SK-N-SH (cell line): Measurements from ENCODE around the gene CALN1. TPM values are rescaled to one million over a fixed set of nuclear protein-coding genes. Genes with fewer than 3 reads are reported as not detected.

Experiments used
- CTCF ChIA-PET: fragments of 300-600, 350-600 bp; formaldehyde crosslinking; extraction: SDS; loops from one replicate; lab custom pipeline; 2021; lab: Yijun Ruan, JAX
- POLR2A ChIA-PET: fragments of 350-600 bp; sonication (Branson Sonifier 250); formaldehyde crosslinking; extraction: SDS; loops from one replicate; lab custom pipeline; 2020; ENCODE audit warnings: antibody characterized with exemption, inconsistent platforms; lab: Yijun Ruan, JAX
- DNase-seq: peaks from one replicate; pipeline ENCODE4 v3.0.0; 2012
- H2AFZ ChIP-seq: fragments of 200-600 bp; sonication (generic); 2 replicates; pipeline ENCODE4 v1.8.1; 2016; ENCODE audit warnings: antibody characterized with exemption, mild to moderate bottlenecking, low read depth
- H3F3A ChIP-seq: fragments of 200-600 bp; sonication (generic); replicated peaks from 2 replicates; pipeline ENCODE3; 2016; ENCODE audit warnings: antibody characterized with exemption, mild to moderate bottlenecking; ENCODE audit not compliant: insufficient read depth
- H3K27ac ChIP-seq, 2 experiments: fragments of 200-500 bp in 1 of 2; fragments of 200-600 bp in 1 of 2; sonication (Bioruptor generic) in 1 of 2; sonication (generic), shearing (Covaris generic) in 1 of 2; 2 replicates each; pipeline versions ENCODE4 v1.5.1 to v1.6.1; 2014 to 2016; ENCODE audit warnings: low read depth in 2 of 2, inconsistent platforms in 1 of 2, low read length in 1 of 2, mild to moderate bottlenecking in 1 of 2, mixed read lengths in 1 of 2
- H3K27me3 ChIP-seq: fragments of 200-600 bp; sonication (generic), shearing (Covaris generic); 2 replicates; pipeline ENCODE4 v1.6.1; 2016; ENCODE audit warnings: mixed run types; ENCODE audit not compliant: insufficient read depth
- H3K36me3 ChIP-seq, 2 experiments: fragments of 200-500 bp in 1 of 2; fragments of 200-600 bp in 1 of 2; sonication (Bioruptor generic) in 1 of 2; sonication (generic) in 1 of 2; replicated peaks in 1 of 2; 2 replicates each; pipeline versions ENCODE3 to v1.5.1; 2014 to 2016; ENCODE audit warnings: low read length in 1 of 2, mild to moderate bottlenecking in 1 of 2; ENCODE audit not compliant: insufficient read depth in 2 of 2, control insufficient read depth in 1 of 2
- H3K4me1 ChIP-seq, 2 experiments: fragments of 200-500 bp in 1 of 2; fragments of 200-600 bp in 1 of 2; sonication (Bioruptor generic) in 1 of 2; sonication (generic), shearing (Covaris generic) in 1 of 2; 2 replicates each; pipeline versions ENCODE4 v1.5.1 to v1.6.1; 2014 to 2016; ENCODE audit warnings: low read depth in 1 of 2, low read length in 1 of 2, mixed run types in 1 of 2; ENCODE audit not compliant: insufficient read depth in 2 of 2, control insufficient read depth in 1 of 2
- H3K4me2 ChIP-seq: fragments of 200-600 bp; sonication (generic), shearing (Covaris generic); 2 replicates; pipeline ENCODE4 v1.6.1; 2017; ENCODE audit warnings: mixed run types
- H3K4me3 ChIP-seq, 2 experiments: fragments of 200-500 bp in 1 of 2; fragments of 200-600 bp in 1 of 2; sonication (Bioruptor generic) in 1 of 2; sonication (generic), shearing (Covaris generic) in 1 of 2; 2 replicates each; pipeline versions ENCODE4 v1.5.1 to v1.8.1; 2014 to 2016; ENCODE audit warnings: low read depth in 2 of 2, inconsistent platforms in 1 of 2, low read length in 1 of 2, mild to moderate bottlenecking in 1 of 2, mixed read lengths in 1 of 2, moderate library complexity in 1 of 2
- H3K79me2 ChIP-seq: fragments of 200-600 bp; sonication (generic); 2 replicates; pipeline ENCODE4 v1.8.1; 2017; ENCODE audit warnings: mild to moderate bottlenecking; ENCODE audit not compliant: insufficient read depth
- H3K9ac ChIP-seq: fragments of 200-600 bp; sonication (generic); 2 replicates; pipeline ENCODE4 v1.6.1; 2017; ENCODE audit warnings: mixed run types
- H3K9me2 ChIP-seq: fragments of 200-600 bp; sonication (generic); 2 replicates; pipeline ENCODE4 v1.6.1; 2017; ENCODE audit warnings: mixed run types
- H3K9me3 ChIP-seq: fragments of 200-600 bp; sonication (generic); 2 replicates; pipeline ENCODE4 v1.6.1; 2017; ENCODE audit warnings: mixed run types, mild to moderate bottlenecking, moderate library complexity
- H4K20me1 ChIP-seq: fragments of 200-600 bp; sonication (generic); 2 replicates; pipeline ENCODE4 v1.6.1; 2017; ENCODE audit warnings: mild to moderate bottlenecking, mixed run types; ENCODE audit not compliant: insufficient read depth
- EZH2phosphoT487 ChIP-seq: fragments of 200-600 bp; sonication (generic); IDR thresholded peaks from 2 replicates; pipeline ENCODE4 v1.6.1; 2017; ENCODE audit warnings: low read depth, mixed run types, mild to moderate bottlenecking, antibody characterized with exemption, moderate library complexity, borderline replicate concordance
- FOXM1 ChIP-seq: IDR thresholded peaks from 2 replicates; pipeline ENCODE4 v1.4.0; 2012; ENCODE audit warnings: low read depth, mild to moderate bottlenecking
- JUND ChIP-seq: IDR thresholded peaks from 2 replicates; pipeline ENCODE4 v1.4.0; 2012
- MAX ChIP-seq: IDR thresholded peaks from 2 replicates; pipeline ENCODE4 v1.4.0; 2012; ENCODE audit warnings: low read depth
- MEF2A ChIP-seq: IDR thresholded peaks from 2 replicates; pipeline ENCODE4 v1.4.0; 2012; ENCODE audit warnings: low read depth, borderline replicate concordance
- NRF1 ChIP-seq: IDR thresholded peaks from 2 replicates; pipeline ENCODE4 v1.6.1; 2012; ENCODE audit warnings: low read depth, mild to moderate bottlenecking, low read length
- SIN3A ChIP-seq: IDR thresholded peaks from 2 replicates; pipeline ENCODE4 v1.6.1; 2012; ENCODE audit warnings: low read depth, mild to moderate bottlenecking, low read length, moderate library complexity, borderline replicate concordance
- TCF12 ChIP-seq: IDR thresholded peaks from 2 replicates; pipeline ENCODE4 v1.4.0; 2012
- YY1 ChIP-seq: IDR thresholded peaks from 2 replicates; pipeline ENCODE4 v1.4.0; 2012; ENCODE audit warnings: low read depth, mild to moderate bottlenecking
- WGBS: methylation state at CpG from one replicate; pipeline ENCODE4 v1.1.6; 2017; ENCODE audit warnings: low lambda C conversion rate; 5-methylcytosine and 5-hydroxymethylcytosine counted together
- polyA plus RNA-seq, 3 experiments: library from polyadenylated mRNA; depleted of rRNA; stranded (reverse); fragments of >200 nt; gene quantifications; 2 replicates each; pipeline ENCODE4 v1.2.3, GENCODE V29; 2012
- TF ChIP-seq, protein P1 (sequence below): fragments of 150-350 bp; IDR thresholded peaks from 2 replicates; pipeline ENCODE4 v1.6.1; 2017; ENCODE audit warnings: antibody characterized with exemption, low read length, low read depth, borderline replicate concordance

CALN1 gene
- polyA plus RNA-seq, 1 of the 3 experiments (the other 2 are of a cell fraction) = not detected

DNA sequence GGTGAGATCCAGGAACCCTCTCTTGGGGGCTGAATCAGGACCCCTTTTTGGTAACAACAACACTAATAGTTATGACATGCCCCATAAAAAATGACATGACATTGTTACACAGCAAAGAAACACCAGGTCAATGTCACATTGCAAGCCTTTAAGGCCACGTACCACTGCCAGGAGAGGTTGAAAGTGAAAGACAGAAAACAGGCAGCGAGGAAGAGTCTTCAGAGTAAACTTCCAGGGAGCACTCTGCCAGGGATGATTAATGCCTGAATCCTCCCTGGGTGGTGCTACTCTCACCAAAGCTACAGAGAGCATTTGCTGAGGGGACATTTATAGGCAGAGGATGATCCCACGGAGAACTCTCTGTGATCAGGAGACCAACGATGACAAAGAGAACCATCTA, 551.6 kb downstream of the CALN1 start:
- no peaks in the 10 kb centered on the region for H3K4me1 ChIP-seq
- H3K36me3 ChIP-seq = no peaks in the 10 kb centered on the region
- CTCF ChIA-PET = no interaction called here
- POLR2A ChIA-PET = no interaction called here
- no peak overlapping the region for H3K4me2 ChIP-seq
- no peak overlapping the region for H3K27ac ChIP-seq
- WGBS = 2% methylated on average over 4 of the region's 4 CpGs
- no peak overlapping the region for H3K4me3 ChIP-seq
- H3K9me3 ChIP-seq = no peaks in the 10 kb centered on the region
- no peaks in the 10 kb centered on the region for H3K27me3 ChIP-seq
- no peaks in the 10 kb centered on the region for H3F3A ChIP-seq
- no peak for DNase-seq
- no peak overlapping the region for H3K9ac ChIP-seq
- H4K20me1 ChIP-seq = no peaks in the 10 kb centered on the region
- H2AFZ ChIP-seq = no peak overlapping the region; the same call in 1 of the 2 replicates
- no peaks in the 10 kb centered on the region for H3K79me2 ChIP-seq
- TF ChIP-seq MEF2A (no peak), MAX (no peak), NRF1 (no peak), TCF12 (no peak), YY1 (no peak), JUND (no peak)
- TF ChIP-seq, protein P1, sequence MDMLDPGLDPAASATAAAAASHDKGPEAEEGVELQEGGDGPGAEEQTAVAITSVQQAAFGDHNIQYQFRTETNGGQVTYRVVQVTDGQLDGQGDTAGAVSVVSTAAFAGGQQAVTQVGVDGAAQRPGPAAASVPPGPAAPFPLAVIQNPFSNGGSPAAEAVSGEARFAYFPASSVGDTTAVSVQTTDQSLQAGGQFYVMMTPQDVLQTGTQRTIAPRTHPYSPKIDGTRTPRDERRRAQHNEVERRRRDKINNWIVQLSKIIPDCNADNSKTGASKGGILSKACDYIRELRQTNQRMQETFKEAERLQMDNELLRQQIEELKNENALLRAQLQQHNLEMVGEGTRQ = no peak
- H3K9me2 ChIP-seq = no peaks in the 10 kb centered on the region

GRCh38 chr7:71857338-71857737, 554.8 kb downstream of the CALN1 start:
- TF ChIP-seq FOXM1 (no peak), SIN3A (no peak), EZH2phosphoT487 (no peak)
- TF ChIP-seq, protein P1 = no peak
- DNase-seq = no peak
- no peaks in the 10 kb centered on the region for H3K79me2 ChIP-seq
- no peak overlapping the region for H3K4me3 ChIP-seq
- H3K4me1 ChIP-seq = no peaks in the 10 kb centered on the region
- POLR2A ChIA-PET = no interaction called here
- no peaks in the 10 kb centered on the region for H3K36me3 ChIP-seq
- H4K20me1 ChIP-seq = no peaks in the 10 kb centered on the region
- no peak overlapping the region for H3K9ac ChIP-seq
- H3K27ac ChIP-seq = no peak overlapping the region
- H3F3A ChIP-seq = no peaks in the 10 kb centered on the region
- H3K9me2 ChIP-seq = no peaks in the 10 kb centered on the region
- H2AFZ ChIP-seq = no peak overlapping the region
- H3K4me2 ChIP-seq = no peak overlapping the region
- CTCF ChIA-PET = interaction anchor here (1.0 to 1.3 kb wide), 2 partner anchors 9 to 106 kb away, joined by 3 to 5 read pairs; no protein-coding TSS in a partner anchor
- 1% methylated on average over 6 of the region's 6 CpGs for WGBS
- no peaks in the 10 kb centered on the region for H3K9me3 ChIP-seq
- H3K27me3 ChIP-seq = no peaks in the 10 kb centered on the region
